Epithelial cell of proximal tubule (primary cell): Measurements from ENCODE around the gene SYNGAP1. TPM values are rescaled to one million over a fixed set of nuclear protein-coding genes. Genes with fewer than 3 reads are reported as not detected.
A peak's percentile ranks its signal among the peaks of the same experiment; 100 is the strongest.

Source experiments
- DNase-seq: peaks from one replicate; pipeline ENCODE4 v3.0.0-alpha.2; 2011; ENCODE audit warnings: low read depth
- H3K4me3 ChIP-seq: 2 replicates; pipeline ENCODE4 v1.5.1; 2011; ENCODE audit warnings: low read depth, mild to moderate bottlenecking, low read length
- total RNA-seq: library from RNA; depleted of rRNA; stranded (reverse); fragments of >200 nt; gene quantifications from 2 replicates; pipeline ENCODE4 v1.2.3, GENCODE V29; 2015
- TF ChIP-seq, protein P1 (sequence below): conservative IDR thresholded peaks from 2 replicates; pipeline ENCODE4 v1.5.1; 2012; ENCODE audit warnings: low read depth, mild to moderate bottlenecking, low read length

SYNGAP1 gene
- total RNA-seq, 1 donor from 2014 or later: 2.3 TPM

DNA sequence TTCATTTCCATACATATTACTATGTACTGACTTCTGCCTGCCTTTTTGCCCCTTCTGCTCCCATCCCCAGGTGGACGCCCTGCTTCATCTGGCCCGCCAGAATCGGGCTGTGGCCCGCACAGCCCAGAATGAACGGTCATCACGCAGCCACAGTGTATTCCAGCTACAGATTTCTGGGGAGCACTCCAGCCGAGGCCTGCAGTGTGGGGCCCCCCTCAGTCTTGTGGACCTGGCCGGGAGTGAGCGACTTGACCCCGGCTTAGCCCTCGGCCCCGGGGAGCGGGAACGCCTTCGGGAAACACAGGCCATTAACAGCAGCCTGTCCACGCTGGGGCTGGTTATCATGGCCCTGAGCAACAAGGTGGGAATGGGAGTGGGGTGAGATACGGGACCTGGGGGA, 13.7 kb upstream of the SYNGAP1 start:
- no peak overlapping the region for H3K4me3 ChIP-seq
- no peak for DNase-seq
- TF ChIP-seq, protein P1, sequence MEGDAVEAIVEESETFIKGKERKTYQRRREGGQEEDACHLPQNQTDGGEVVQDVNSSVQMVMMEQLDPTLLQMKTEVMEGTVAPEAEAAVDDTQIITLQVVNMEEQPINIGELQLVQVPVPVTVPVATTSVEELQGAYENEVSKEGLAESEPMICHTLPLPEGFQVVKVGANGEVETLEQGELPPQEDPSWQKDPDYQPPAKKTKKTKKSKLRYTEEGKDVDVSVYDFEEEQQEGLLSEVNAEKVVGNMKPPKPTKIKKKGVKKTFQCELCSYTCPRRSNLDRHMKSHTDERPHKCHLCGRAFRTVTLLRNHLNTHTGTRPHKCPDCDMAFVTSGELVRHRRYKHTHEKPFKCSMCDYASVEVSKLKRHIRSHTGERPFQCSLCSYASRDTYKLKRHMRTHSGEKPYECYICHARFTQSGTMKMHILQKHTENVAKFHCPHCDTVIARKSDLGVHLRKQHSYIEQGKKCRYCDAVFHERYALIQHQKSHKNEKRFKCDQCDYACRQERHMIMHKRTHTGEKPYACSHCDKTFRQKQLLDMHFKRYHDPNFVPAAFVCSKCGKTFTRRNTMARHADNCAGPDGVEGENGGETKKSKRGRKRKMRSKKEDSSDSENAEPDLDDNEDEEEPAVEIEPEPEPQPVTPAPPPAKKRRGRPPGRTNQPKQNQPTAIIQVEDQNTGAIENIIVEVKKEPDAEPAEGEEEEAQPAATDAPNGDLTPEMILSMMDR: no peak

DNA sequence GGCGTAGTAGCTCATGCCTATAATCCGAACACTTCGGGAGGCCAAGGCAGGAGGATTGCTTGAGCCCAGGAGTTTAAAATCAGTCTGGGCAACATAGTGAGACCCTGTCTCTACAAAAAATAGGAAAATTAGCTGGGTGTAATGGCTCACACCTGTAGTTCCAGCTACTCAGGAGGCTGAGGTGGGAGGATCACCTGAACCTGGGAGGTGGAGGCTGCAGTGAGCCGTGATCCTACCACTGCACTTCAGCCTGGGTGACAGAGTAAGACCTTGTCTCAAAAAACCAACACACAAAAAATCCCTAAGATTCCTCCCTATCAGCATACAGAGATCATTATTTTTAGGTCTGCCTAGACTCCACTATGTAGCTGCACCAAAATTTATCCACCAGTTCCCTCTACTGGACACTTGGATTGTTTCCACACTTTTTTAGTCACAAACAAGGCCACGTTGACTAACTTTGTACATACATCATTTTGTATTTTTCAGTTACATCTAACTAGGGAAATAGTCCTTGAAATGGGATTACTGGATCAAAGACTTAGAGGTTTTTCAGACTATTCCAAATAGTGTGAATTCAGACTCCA, 12.6 kb upstream of the SYNGAP1 start:
- DNase-seq: no peak
- no peak overlapping the region for H3K4me3 ChIP-seq
- TF ChIP-seq, protein P1: peak; percentile 65

DNA sequence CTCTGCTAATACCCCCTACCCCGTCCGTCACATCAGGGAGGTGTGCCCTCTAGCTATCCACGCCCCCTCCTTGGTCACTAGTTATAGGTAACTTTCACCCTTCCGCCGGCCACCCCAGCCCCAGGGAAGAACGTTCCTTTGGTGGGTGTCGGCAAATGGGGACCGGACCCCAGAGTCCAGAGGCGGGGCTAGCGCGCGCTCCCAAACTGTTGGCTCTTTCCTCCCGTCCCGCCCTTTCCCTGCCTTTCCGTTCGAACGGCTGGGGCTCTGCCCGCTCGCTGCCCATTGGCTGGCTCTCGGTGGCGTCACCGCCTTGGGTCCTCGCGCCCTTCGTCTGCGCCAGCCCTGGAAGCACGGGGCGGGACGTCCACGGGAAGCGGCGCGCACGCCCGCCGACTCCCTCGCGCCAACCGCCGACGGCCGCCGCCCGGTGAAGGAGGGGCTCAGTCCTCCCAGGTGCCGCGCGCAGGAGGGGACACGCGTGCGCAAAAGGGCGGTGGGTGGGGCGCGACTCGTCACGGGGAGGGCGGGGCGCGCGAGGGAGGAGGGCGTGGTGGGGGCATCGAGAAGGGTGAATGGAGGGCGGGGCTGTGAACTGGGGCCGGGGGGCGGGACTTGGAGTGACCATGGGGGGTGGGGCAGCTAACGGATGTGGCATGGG, 9.7 kb upstream of the SYNGAP1 start:
- no peak for DNase-seq
- TF ChIP-seq, protein P1: no peak
- peak overlapping the region; percentile 83 for H3K4me3 ChIP-seq

DNA sequence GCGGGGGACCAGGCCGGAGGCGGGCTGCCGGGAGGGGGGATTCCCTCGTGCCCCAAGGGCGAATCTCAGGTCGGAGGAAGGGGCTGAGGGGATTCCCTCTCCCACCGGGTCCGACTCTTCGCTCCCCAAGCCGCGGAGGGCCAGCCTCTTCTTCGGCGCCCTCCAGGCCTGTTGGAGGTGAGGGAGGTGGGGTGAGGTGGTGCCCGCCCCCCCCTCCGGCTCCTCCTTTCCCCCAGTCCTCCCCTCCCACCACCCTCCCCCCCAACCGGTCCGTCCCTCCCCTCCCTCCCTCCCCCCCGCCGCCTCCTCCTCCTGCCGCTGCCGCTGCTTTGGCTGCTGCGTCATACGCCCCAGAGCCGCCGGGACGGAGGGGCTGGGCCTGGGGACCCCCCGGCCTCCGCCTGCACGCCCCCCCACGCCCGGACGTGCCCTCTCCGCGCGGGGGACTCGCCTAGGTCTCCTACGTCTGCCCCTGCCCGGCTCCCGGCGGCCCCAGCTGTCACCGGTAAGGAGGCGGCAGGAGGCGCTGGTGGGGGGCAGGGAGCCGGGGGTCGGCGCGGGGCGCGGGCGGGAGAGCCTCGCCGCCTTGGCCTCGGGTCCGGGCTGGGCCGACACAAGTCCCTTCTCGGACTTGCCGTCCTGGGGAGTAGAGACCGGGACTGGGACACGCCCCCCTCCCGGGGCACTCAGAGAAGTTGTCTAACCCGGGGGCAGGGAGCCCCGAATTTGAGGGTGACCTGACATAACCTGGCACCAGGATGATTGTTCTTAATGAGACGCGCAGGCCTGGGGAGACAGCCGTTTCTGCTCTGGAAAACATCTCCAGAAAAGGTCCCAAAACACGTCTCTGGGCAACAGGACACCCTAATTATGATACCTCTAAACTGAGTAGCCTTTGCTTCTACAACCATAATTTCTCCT, 8.9 kb upstream of the SYNGAP1 start, which contains the start of gene PHF1:
Gene PHF1, plus strand, starts transcription at position 304 of the 921 bp plus-strand sequence. CDS start 1,250 bp downstream, outside the sequence.
- TF ChIP-seq, protein P1: no peak
- peak within 1 kb of the TSS; percentile 83 for H3K4me3 ChIP-seq
- no peak for DNase-seq

DNA sequence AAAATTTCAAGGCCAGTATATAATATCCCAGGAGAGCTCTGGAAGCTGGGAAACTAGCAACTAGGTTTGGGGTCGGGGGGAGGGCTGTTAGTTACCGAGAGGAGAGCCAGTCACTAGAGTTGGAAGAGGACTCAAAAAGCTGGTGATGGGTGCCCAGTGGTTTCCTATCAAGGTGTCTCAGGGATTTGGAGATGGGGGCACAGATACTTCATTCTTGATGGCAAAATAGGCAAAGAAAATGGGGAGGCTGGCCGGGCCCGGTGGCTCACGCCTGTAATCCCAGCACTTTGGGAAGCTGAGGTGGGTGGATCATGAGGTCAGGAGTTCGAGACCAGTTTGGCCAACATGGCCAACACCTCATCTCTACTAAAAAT, 8.2 kb upstream of the SYNGAP1 start:
- DNase-seq: no peak
- peak overlapping the region; percentile 83 for H3K4me3 ChIP-seq
- TF ChIP-seq, protein P1: no peak

DNA sequence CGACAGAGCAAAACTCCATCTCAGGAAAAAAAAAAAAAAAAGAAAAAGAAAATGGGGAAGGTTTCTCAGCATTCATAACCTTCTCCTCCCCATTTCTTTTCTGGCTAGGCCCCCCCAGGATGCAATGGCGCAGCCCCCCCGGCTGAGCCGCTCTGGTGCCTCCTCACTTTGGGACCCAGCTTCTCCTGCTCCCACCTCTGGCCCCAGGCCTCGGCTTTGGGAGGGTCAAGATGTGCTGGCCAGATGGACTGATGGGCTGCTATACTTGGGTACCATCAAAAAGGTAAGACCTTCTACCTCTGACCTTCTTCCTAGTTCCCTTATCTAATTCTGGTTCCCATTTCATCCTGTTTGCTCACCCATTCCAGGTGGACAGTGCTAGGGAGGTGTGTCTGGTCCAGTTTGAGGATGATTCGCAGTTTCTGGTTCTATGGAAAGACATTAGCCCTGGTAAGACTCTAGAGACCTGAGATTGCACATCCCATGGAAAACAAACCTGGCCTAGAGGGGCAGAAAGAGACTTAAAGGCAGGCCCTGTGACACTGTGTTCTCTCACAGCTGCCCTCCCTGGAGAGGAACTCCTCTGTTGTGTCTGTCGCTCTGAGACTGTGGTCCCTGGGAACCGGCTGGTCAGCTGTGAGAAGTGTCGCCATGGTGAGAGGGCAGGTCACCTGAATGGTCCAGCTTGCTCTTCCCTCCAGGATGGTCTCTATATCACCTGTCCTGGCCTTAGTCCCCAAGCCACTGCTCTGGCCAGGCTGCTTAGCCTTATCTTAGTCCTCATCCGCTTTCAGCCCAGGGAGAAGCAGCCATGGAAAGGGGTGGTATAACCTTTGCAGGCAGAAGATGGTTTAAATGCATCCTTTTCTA, 7.5 kb upstream of the SYNGAP1 start:
- TF ChIP-seq, protein P1: no peak
- H3K4me3 ChIP-seq: no peak overlapping the region
- no peak for DNase-seq
